ENCODE data around the gene COMMD3. TPM values are rescaled to one million over a fixed set of nuclear protein-coding genes. Genes with fewer than 3 reads are reported as not detected.
A peak's percentile ranks its signal among the peaks of the same experiment; 100 is the strongest.
"Not testable (repeated sequence)": the region's sequence is repeated elsewhere in the genome, so short reads cannot be mapped to it uniquely, and the experiment has no call there.

COMMD3 gene
- polyA plus RNA-seq, 1 donor, result 83.8 TPM

DNA sequence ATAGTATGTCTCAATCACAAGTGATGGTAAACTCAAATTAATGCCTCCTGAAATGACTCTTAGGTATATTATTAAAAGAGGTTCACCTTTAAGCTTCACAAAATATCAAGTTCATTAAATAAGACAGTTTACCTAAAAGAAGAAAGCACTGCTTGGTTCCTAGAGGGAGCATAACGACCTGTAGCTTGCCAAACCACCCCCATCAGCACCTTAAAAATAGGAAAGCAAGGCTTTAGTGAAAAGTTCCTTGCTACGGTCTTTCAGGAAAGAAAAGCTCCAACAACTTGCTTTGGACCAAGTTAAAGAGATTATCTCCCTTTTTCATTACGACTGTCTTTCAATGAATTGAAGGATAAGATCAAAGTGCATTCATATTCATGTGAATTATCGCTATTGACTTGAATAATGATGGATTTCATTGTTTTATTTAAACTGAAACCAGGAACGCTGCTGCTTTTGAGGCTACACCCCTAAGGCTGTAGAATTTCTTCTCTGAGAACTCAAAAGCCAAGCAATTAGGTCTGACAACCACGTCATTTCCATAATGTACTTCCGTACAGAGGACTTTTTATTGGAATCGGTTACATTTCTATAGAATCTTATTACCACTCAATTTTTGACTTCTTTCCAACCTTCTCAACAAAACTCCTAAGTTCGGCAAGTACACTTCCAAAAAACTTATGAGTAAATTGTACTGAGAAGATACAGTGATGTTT is 22.2 kb downstream of the COMMD3 start:
- no peak for DNase-seq

DNA sequence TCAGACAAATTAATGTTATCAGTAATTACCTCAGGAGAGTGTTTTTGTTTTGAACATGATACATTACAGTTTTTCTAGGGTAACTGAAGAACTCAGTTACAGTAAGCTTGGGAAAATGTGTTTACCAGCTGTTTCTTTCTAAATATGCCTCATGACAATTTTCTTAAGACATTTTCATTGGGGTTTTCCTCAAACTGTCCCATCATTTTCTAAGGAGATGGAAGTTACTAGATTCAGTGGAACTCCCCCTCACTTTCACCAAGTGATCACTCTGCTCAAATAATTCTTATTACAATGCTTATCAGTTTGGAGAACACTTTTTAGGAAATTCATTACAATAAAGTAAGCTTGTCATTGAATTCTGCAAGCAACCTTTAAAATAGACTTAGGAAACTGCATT is 22.7 kb downstream of the COMMD3 start:
- DNase-seq, result no peak

DNA sequence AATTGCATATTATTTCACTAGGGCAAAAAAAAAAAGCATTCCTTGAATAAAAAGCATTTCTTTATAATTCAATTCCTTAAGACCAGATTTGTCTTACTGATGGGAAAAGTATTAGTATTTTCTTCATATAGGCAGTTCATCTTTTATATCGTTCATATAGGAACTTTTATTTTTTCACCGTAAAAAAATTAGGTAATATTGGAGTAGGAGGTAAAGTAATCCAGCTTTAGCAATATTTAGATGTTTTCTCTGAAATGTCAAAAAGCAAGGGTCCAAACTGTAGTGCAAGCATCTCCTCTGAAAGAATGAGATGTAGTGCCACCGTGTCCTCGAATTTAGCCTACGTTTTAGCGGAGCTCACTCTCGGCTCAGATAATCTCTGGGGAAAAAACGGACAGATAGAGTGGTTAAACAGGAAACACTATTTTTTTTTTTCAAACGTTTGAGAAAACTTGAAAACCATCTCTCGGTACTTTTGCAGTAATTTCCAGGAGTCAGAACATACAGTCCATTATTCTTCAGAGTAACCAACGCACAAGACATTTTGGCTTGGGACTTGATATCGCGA is 23.7 kb downstream of the COMMD3 start:
- DNase-seq, result peak; percentile 3

DNA sequence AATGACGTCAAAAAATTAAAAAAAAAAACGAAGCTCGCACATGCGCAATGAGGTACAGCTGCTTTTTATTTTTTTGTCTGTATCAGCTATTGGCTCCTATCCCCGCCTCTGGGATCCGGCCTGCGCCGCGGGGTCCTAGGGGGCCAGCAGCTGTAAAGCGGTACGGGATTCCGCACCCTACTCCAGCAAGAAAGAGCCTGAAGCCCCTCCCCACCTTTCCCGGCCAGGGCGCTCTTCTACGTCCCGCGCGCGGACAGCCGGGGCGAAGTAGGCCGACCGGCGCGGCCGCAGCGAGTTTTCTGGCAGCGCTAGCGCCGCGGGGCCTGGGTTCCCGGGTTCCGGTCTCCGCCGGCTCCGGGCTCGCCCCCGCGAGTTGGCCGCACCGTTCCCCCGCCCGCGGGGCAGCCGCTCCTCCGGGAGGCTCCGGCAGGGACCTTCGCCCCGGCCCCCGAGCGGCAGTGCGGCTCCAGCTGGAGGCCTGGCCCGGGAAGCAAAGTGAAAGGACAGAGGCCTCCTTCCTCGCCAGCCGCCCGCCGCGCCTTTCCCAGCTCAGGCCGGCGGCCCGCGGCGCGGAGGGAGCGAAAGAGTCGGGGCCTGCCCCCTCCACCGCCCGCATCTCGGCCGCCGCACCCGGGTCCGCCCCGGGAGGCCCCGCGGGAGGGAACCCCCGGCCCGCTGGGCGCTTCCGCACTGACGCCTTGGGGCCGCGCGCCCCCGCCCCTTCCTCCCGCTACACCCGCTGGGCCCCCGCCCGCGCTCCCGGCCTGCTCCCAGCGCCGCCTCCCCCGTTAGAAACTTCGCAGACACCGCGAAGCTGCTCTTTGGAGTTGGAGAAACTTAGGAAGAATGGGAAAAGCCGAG is 24.4 kb downstream of the COMMD3 start:
- peak; percentile 83 for DNase-seq

DNA sequence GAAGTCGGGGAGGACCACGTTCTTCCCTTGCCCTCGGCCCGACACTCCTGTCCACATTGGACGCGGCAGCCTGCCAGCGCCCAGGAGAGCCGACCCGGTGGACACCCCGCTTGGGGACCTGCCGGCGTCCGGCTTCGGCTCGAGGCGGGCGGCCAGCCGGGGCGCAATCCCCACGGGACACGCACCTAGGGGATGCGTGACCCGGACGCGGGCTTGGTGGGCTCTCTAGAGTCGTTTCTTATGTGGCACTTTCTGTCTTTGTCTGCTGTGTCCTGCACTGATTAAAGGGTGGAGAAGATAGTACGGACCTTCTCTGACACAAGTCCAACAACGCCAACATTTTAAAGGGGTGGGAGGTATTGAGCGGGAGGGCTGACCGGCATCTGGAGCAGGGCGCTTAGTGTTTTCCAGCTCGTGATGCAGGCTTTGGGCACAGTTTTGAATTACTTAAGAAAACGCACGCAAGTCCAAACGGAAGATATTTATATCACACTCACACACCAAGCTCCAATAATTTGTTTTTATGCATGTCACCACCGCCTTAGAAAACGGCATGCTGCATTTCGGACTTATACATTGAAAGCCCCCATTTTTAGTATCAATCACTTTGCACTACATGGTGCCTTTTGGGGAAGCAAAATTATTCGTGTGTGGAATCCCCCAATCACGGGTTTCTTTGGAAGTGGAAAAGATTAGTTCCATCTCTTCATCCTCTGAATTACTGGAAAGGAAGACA is 25.2 kb downstream of the COMMD3 start:
- peak; percentile 35 for DNase-seq

DNA sequence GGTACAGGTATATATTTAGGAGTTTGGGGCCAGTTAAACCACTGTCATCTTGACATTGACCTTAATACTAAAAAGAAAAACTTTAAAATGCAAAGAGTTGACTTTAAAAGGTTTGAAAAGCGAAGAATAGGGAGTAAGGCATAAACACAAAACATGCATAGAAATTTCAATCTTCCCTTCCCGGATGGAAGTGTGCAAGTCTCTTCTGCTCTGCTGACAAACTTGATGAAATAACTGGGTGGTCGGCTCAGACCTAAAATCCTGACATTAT is 25.7 kb downstream of the COMMD3 start:
- DNase-seq, result peak; percentile 26

DNA sequence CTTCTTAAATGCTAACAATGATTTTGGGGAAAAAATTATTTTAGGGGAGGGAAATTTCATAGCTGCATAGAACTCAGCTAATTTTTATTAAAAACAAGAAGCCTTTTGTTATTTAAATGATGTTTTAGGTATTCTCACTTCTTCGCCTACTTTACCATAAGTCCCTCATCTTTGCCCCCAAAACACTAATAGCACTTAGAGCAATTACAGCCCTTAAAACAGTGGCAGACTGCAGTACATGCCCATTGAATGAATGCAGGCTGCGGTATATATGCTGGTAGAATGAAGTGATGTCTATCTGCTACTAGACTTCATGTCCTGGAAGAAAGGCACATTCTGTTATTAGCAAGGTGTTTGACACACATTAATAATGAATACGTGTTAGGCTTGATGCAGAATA is 26.2 kb downstream of the COMMD3 start:
- DNase-seq, result peak; percentile 25

DNA sequence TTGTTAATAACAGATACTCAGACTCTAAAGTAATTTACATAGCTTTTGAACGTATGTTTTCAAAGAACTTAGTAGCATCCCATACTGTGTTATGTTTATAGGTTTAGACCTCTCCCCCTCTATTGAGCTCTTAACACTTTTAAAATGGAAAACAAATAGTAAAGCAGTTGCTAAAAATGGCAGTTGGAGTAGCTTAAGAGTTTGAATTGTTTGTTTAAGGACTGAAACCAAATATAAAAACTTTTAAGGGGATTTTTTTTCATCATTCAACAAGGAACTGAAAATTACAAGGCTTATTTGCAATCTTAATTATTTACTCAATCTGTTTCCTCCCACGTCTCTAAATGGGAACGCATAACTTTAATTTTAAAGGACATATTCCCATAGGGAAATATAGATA is 27.5 kb downstream of the COMMD3 start:
- peak; percentile 19 for DNase-seq

DNA sequence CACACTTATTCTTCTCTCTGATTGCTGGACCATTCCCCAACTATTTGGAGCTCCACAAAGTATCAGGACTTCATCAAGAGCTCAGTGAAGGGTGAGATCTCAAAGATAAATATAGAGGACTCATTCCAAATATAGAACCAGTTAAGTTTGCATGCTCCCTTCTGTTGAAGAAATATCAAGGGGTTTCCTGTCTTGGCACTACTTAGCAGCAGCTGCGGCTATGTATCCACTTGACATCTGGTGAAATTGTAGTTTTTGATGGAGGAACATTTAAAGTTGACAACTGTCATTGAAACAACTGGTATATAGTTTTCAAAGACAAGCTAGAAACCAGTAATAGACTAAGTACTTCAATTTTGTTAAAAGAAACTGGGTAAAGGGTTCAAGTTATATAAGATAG is 28.1 kb downstream of the COMMD3 start:
- DNase-seq, result peak; percentile 21

DNA sequence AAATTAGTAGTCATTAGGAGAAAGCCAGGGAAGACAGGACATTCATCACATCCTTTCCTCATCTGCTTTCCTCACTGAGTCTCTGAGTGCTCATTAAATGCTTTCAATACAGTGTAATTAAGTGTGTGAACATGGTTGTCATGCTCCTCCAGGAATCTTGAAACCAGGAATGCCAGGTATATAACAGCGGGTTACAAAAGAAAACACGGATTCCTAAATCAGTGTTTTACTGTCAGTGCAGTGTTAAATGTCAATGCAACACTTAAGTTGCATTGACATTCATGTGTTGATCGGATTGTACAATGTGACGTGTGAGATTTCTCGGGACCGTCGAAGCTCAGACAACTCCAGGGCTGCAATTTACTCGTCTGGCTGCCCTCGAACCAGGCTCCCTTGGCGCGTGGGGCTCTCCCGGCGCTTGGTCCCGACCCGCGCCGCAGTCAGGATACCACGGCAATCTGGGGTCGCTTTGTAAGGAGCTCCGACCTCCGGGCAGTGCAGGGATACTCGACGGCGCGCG is 28.7 kb downstream of the COMMD3 start:
- DNase-seq, result peak; percentile 17

DNA sequence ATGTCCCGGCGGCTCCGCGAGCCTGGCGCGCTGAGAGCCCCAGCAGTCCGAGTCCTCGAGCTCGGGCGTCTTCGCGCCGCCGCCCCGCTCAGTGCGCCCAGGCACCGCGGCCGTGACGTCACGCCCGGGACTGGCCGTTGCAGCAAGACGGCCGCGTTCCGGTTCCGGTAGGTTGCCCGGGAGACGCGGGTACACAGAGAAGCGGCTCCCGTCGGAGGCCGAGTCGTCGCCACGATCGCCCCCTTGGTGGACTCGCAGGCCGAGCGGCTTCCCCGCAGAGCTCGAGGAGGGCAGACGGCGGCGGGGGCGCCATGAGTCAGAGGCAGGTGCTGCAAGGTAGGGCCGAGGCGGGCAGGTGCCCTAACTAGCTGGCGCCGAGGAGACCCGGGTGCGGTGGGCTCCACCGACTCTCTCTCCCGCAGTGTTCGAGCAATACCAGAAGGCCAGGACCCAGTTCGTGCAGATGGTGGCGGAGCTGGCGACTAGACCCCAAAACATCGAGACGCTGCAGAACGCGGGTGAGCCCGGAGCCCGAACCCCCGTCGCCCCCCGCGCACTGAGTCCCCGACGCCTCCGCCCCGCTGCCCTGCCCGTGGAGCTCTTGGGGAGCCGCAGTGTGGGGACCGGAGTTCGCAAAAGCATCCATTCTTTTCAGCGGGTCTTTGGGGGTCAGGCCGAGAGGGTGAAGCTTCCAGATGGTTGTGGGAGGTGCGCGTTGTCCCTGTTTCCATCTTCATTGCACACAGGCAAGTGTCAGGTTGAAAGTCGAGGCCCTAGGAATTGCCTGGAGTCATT is 29.3 kb downstream of the COMMD3 start, which contains the start of gene SPAG6:
TSS of gene SPAG6 (plus strand) at position 196 of the 795 bp plus-strand sequence. CDS start at position 312, 116 bp downstream.
- DNase-seq, result peak; percentile 54

DNA sequence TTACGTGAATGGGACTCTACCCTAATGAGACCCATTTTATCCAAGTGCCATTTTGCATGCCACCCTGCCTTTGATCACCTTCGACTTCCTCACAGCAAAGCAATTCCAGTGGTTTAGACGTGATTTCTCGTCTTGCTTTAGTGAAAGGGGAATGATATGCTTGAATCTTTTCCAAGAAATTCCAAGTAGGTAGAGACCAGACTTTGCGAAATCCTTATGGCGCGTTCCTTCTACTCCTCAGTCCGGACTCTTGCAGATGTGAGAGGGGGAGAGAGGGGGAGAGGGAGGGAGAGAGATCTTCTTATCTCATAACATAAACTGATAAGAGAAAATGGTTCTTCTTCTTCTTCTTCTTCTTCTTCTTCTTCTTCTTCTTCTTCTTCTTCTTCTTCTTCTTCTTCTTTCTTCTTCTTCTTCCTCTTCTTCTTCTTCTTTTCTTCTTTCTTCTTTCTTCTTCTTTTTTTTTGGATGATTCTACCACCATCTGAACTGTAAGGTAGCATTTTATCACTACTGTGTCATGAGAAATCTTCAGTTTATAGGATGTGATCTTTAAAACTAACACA is 30.0 kb downstream of the COMMD3 start:
- no peak for DNase-seq

DNA sequence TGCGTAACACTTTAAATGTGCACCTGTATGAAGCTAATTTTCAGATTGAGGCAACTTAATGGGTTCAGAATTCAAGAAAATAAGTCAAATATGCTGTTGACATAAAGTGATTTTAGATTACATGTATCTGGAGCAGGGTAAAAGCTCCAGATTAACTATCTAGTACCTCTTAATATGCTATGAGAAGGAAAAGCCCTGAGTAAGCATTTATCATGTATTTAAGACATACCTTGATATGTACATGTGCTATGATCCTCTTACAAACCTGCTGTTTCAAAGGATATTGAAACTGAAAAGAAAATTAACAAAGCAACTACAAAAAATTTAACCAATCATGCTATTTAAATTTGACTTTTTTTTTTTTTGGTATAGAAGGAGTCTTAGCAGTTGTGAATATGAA is 33.6 kb downstream of the COMMD3 start:
- DNase-seq, result no peak

DNA sequence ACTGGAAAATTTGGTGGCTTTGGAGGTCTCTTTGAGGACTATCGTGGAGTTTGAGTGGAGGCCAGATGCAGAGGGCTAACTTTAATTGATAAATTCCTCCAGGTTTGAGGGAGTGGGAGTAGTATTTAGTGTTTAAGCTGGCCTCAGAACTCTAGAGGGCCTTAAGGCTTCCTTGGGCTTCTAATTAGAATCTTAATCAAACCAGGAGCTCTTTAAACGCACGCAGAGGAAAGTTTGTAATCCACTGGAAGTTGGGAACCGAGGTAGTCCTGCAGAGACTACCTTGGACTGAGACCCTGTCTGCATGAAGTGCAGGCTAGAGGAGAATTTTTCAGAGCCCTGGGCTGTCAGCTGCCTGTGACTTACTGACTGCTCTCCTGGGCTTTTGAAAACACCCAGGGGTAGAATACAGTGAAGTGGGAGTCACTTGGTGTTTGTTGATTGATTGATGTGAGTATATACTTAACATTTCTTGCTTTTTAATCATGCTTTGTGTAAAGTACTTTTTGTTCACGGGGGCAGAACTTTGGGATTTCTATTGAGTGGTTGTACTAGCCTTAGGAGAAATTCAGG is 35.0 kb downstream of the COMMD3 start:
- no peak for DNase-seq

DNA sequence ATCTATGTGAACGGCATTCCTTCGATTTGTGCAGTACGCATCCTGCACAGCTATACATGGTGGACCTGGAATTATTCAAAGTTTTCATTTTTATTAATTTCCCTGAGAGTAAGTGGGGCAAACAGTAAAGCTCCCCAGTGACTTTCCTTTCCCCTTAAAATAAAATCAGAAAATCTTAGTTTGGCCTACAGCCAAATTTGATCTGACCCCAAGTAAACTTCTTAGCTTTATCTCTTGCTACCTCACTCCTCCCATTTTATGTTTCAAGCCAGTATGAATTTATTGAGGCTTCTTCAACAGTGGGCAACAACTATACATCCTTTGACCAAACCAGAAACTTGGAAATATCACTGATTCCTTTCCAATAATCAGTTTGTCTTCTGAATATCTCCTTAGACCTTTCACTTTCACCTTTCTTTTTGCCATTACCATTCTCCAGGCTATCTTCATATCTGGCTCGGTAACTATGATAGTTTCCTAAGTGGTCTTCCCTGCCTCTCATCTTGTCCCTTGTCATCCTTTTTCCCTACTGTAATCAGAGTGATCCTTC is 40.2 kb downstream of the COMMD3 start:
- no peak for DNase-seq

DNA sequence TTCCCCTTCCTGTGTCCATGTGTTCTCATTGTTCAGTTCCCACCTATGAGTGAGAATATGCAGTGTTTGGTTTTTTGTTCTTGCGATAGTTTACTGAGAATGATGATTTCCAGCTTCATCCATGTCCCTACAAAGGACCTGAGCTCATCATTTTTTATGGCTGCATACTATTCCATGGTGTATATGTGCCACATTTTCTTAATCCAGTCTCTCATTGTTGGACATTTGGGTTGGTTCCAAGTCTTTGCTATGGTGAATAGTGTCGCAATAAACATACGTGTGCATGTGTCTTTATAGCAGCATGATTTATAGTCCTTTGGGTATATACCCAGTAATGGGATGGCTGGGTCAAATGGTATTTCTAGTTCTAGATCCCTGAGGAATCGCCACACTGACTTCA is 41.6 kb downstream of the COMMD3 start:
- DNase-seq, result not testable (repeated sequence)

DNA sequence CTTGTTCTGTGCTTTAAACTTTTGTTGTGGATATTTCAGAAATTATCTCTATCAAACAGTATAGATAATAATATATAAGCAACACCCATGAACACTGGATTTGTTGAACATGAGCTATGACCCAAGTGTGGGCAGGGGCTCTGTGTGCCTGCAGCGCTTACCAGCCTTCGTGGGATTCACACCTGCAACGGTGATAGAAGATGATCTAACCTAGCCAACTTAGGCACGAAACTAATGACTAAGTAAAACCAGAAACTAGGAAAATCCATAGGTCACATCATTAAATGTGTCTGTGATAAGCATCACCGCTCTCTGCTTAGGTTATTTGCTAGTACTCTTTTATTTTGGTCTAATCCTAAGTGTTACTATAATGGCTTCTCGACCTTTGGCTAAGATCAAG is 47.1 kb downstream of the COMMD3 start:
- no peak for DNase-seq

DNA sequence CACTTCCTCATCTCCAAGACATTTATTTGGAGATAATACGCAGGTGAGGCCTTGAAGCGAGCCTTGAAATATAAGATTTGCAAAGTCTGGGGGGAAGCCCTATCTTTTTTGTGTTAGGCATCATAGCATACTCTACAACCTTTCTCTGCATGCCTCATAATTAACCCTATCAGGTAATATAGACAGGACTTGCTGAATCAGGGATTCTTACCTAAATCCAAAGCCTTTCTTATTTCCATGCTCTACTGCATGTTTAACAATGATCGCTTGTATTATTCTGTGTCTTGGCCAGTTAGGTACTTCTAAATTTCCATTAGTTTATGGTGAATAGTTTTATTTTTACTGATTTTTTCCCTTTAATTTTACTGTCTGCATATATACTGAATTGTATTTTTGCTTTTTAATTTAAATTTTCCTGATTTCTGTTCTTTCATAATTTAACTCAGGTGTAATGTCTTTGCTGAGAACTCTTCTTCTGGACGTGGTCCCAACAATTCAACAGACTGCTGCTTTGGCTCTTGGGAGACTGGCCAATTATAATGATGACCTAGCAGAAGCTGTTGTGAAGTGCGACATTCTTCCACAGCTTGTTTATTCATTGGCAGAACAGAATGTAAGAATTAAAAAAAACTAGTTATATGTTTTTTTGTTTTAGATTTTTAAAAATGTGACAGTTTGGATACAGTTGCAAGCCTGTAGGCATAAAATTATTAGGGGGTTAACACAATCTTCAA is 48.4 kb downstream of the COMMD3 start:
- no peak for DNase-seq

DNA sequence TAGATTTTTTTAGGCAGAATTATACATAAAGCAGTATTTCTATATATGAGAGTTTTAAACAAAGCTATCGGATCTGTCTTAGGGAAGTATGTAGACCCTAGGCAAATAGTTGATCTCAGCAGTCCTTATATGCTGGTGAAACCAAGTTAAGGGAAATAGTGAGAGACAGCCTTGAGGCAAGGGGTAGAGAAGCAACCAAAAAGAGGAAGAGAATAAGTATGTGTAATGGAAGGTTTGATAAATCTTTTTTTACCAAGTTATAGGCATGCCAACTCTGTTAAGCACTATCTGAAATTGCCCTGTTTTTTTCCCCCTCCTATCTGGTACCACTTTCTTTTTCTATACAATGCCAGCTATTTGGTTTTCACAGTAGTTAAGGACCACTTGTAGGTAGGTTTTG is 49.0 kb downstream of the COMMD3 start:
- DNase-seq, result no peak
